Peyer's patch (tissue), 4 donors: ENCODE measurements around the gene IRX5.

Experiments used
- POLR2A ChIP-seq, 2 donors: fragments of 450-650 bp; IDR thresholded peaks; one replicate each; pipeline ENCODE4 v1.5.1; 2017; ENCODE audit warnings: antibody characterized with exemption in 2 of 2, mild to moderate bottlenecking in 2 of 2, moderate library complexity in 2 of 2
- TF ChIP-seq, protein P1 (sequence below), 6 experiments: fragments of 450-650 bp in 4 of 6; fragments of 200-600 bp in 2 of 6; sonication (generic) in 1 of 6; IDR thresholded peaks; one replicate each; pipeline ENCODE4 v1.5.1; 2017 to 2019; ENCODE audit warnings: antibody characterized with exemption in 6 of 6, mild to moderate bottlenecking in 3 of 6, moderate library complexity in 1 of 6

- no peak for TF ChIP-seq POLR2A (IDR thresholded peaks at IDR 0.05)
- TF ChIP-seq, protein P1, sequence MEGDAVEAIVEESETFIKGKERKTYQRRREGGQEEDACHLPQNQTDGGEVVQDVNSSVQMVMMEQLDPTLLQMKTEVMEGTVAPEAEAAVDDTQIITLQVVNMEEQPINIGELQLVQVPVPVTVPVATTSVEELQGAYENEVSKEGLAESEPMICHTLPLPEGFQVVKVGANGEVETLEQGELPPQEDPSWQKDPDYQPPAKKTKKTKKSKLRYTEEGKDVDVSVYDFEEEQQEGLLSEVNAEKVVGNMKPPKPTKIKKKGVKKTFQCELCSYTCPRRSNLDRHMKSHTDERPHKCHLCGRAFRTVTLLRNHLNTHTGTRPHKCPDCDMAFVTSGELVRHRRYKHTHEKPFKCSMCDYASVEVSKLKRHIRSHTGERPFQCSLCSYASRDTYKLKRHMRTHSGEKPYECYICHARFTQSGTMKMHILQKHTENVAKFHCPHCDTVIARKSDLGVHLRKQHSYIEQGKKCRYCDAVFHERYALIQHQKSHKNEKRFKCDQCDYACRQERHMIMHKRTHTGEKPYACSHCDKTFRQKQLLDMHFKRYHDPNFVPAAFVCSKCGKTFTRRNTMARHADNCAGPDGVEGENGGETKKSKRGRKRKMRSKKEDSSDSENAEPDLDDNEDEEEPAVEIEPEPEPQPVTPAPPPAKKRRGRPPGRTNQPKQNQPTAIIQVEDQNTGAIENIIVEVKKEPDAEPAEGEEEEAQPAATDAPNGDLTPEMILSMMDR (IDR thresholded peaks at IDR 0.05), result no peak
Measured at GRCh38 chr16:54974367-54974766, 43.7 kb downstream of the IRX5 start.
